ENCODE results near the gene DGKZ. TPM values are rescaled to one million over a fixed set of nuclear protein-coding genes. Genes with fewer than 3 reads are reported as not detected.

DGKZ gene
- total and polyA plus RNA-seq, 10 donors, result 44.2 to 136 (median 97.9) TPM

- Histone ChIP-seq H3K4me3 (no peak overlapping the region), H3K27ac (no peak overlapping the region), H3K9me3 (no peaks in the 10 kb centered on the region), H3K27me3 (replicated peaks in 1 of 7) (no peaks in the 10 kb centered on the region), H3K4me1 (no peaks in the 10 kb centered on the region), H3K36me3 (peaks cover 0 to 95% (median 63%) of the 10 kb centered on the region in 6 donors)
- TF ChIP-seq CTCF (IDR thresholded peaks at IDR 0.05 in 8 of 11, conservative IDR thresholded peaks at IDR 0.05 in 3 of 11), result no peak
- no peak for TF ChIP-seq POLR2A (IDR thresholded peaks at IDR 0.05)
- no peak for TF ChIP-seq POLR2AphosphoS5 (IDR thresholded peaks at IDR 0.05)
- 81 to 96% (median 91%) methylated on average over 9 of the region's 9 CpGs for WGBS, 5 donors
- DNase-seq, result no peak
- intact Hi-C loops (cut with DNase I; ENCODE audit: low total_unique reads), result no loop called here
Measured at GRCh38 chr11:46413760-46414465, 66.7 kb downstream of the DGKZ start.

- H3K27ac ChIP-seq, result no peak overlapping the region
- intact Hi-C loops (cut with DNase I; ENCODE audit: low total_unique reads), result no loop called here
- no peak for DNase-seq
Measured at GRCh38 chr11:46414466-46414796, 67.2 kb downstream of the DGKZ start.

GRCh38 chr11:46414879-46415278, 67.6 kb downstream of the DGKZ start:
- DNase-seq, result no peak
- no peak overlapping the region for H3K27ac ChIP-seq
- WGBS, 5 donors, result 59 to 62% (median 61%) methylated on average over 3 of the region's 3 CpGs

More at GRCh38 chr11:46414466-46414796, 67.2 kb downstream of the DGKZ start:
- Histone ChIP-seq H3K36me3 (peaks cover 0 to 93% (median 58%) of the 10 kb centered on the region in 6 donors), H3K4me1 (no peaks in the 10 kb centered on the region), H3K27me3 (replicated peaks in 1 of 7) (no peaks in the 10 kb centered on the region), H3K9me3 (no peaks in the 10 kb centered on the region), H3K4me3 (no peak overlapping the region)
- no peak for TF ChIP-seq CTCF (IDR thresholded peaks at IDR 0.05 in 8 of 11, conservative IDR thresholded peaks at IDR 0.05 in 3 of 11)
- peak in 1 of 3 donors; percentile 38 for TF ChIP-seq POLR2AphosphoS5 (IDR thresholded peaks at IDR 0.05)
- TF ChIP-seq POLR2A (IDR thresholded peaks at IDR 0.05), result no peak
- WGBS, 5 donors, result 82 to 95% (median 91%) methylated on average over 5 of the region's 5 CpGs

More at GRCh38 chr11:46414879-46415278, 67.6 kb downstream of the DGKZ start:
- H3K4me3 ChIP-seq, result no peak overlapping the region
- TF ChIP-seq POLR2A (IDR thresholded peaks at IDR 0.05), result no peak
- no peak for TF ChIP-seq CTCF (IDR thresholded peaks at IDR 0.05 in 8 of 11, conservative IDR thresholded peaks at IDR 0.05 in 3 of 11)
- no peak for TF ChIP-seq POLR2AphosphoS5 (IDR thresholded peaks at IDR 0.05)
- H3K36me3 ChIP-seq, result peaks cover 0 to 88% (median 53%) of the 10 kb centered on the region in 6 donors
- no peaks in the 10 kb centered on the region for H3K27me3 ChIP-seq (replicated peaks in 1 of 7)
- intact Hi-C loops (cut with DNase I; ENCODE audit: low total_unique reads), result no loop called here
- no peaks in the 10 kb centered on the region for H3K9me3 ChIP-seq
- H3K4me1 ChIP-seq, result no peaks in the 10 kb centered on the region
